GM12878 (cell line): ENCODE data around the gene C1orf87.

ENCODE experiments used
- BCLAF1 ChIP-seq: fragments of 450-650 bp; IDR thresholded peaks from 2 replicates; pipeline ENCODE4 v1.6.1; 2017; ENCODE audit warnings: antibody characterized with exemption, mild to moderate bottlenecking, moderate library complexity
- CTCF ChIP-seq, 3 experiments: IDR thresholded peaks in 2 of 3; conservative IDR thresholded peaks in 1 of 3; 2 replicates each; pipeline ENCODE4 v1.5.1; 2011; ENCODE audit warnings: low read depth in 3 of 3, low read length in 3 of 3, mild to moderate bottlenecking in 3 of 3, control low read depth in 2 of 3, moderate library complexity in 2 of 3, inconsistent platforms in 1 of 3, mixed read lengths in 1 of 3; ENCODE audit not compliant: control insufficient read depth in 2 of 3, insufficient read depth in 1 of 3; ENCODE audit errors: extremely low read depth in 1 of 3
- EP300 ChIP-seq, 2 experiments: fragments of 150-350 bp in 1 of 2; IDR thresholded peaks; 2 replicates each; pipeline ENCODE4 v1.6.1; 2011 to 2012; ENCODE audit warnings: low read depth in 2 of 2, low read length in 2 of 2, borderline replicate concordance in 1 of 2, improper control_type of control experiment in 1 of 2, inconsistent platforms in 1 of 2; ENCODE audit not compliant: control insufficient read depth in 1 of 2
- EZH2 ChIP-seq: IDR thresholded peaks from 2 replicates; pipeline ENCODE4 v1.6.1; 2012; ENCODE audit warnings: low read depth, mild to moderate bottlenecking, control low read depth, inconsistent platforms, low read length, borderline replicate concordance; ENCODE audit not compliant: control insufficient read depth
- FOS ChIP-seq: IDR thresholded peaks from 3 replicates; pipeline ENCODE4 v1.6.1; 2011; ENCODE audit warnings: borderline replicate concordance; ENCODE audit not compliant: insufficient read length; ENCODE audit errors: extremely low read depth
- JUND ChIP-seq: IDR thresholded peaks from 2 replicates; pipeline ENCODE4 v1.6.1; 2012; ENCODE audit warnings: low read depth, mild to moderate bottlenecking, low read length, improper control_type of control experiment, moderate library complexity
- MXI1 ChIP-seq: fragments of 150-350 bp; IDR thresholded peaks from 2 replicates; pipeline ENCODE4 v1.6.1; 2011; ENCODE audit warnings: low read depth, mild to moderate bottlenecking, inconsistent platforms, low read length, improper control_type of control experiment
- NFYA ChIP-seq: IDR thresholded peaks from 2 replicates; pipeline ENCODE4 v1.6.1; 2011; ENCODE audit warnings: low read depth, mild to moderate bottlenecking, low read length, improper control_type of control experiment, borderline replicate concordance
- POLR2A ChIP-seq: IDR thresholded peaks from 2 replicates; pipeline ENCODE4 v1.6.1; 2011; ENCODE audit warnings: low read depth, mild to moderate bottlenecking, low read length
- POLR2AphosphoS5 ChIP-seq: IDR thresholded peaks from 2 replicates; pipeline ENCODE4 v1.6.1; 2011; ENCODE audit warnings: mild to moderate bottlenecking, low read length, inconsistent platforms
- SREBF1 ChIP-seq: IDR thresholded peaks from 2 replicates; pipeline ENCODE4 v1.6.1; 2012; ENCODE audit warnings: mild to moderate bottlenecking, low read length
- TARDBP ChIP-seq: IDR thresholded peaks from 2 replicates; pipeline ENCODE4 v1.6.1; 2016; ENCODE audit warnings: borderline replicate concordance
- ZNF274 ChIP-seq: IDR thresholded peaks from one replicate; pipeline ENCODE4 v1.8.0; 2011; ENCODE audit not compliant: insufficient read length, insufficient read depth

- no peak for TF ChIP-seq ZNF274
- TF ChIP-seq POLR2AphosphoS5: no peak
- no peak for TF ChIP-seq POLR2A
- TF ChIP-seq CTCF (IDR thresholded peaks at IDR 0.05 in 2 of 3, conservative IDR thresholded peaks at IDR 0.05 in 1 of 3; ENCODE audit: control insufficient read depth in 2 of 3, extremely low read depth in 1 of 3, insufficient read depth in 1 of 3, low read depth in 3 of 3, low read length in 3 of 3): no peak
- TF ChIP-seq EP300 (IDR thresholded peaks at IDR 0.05; ENCODE audit: borderline replicate concordance in 1 of 2, control insufficient read depth in 1 of 2, low read depth in 2 of 2, low read length in 2 of 2): no peak
- no peak for TF ChIP-seq SREBF1
- no peak for TF ChIP-seq MXI1
- TF ChIP-seq FOS: no peak
- TF ChIP-seq NFYA: no peak
- no peak for TF ChIP-seq EZH2
- TF ChIP-seq TARDBP: no peak
- TF ChIP-seq BCLAF1: no peak
- no peak for TF ChIP-seq JUND
These were observed 87.6 kb downstream of the C1orf87 start for GRCh38 chr1:59985911-59986515.
